Transverse colon (tissue), 4 donors: ENCODE data around the gene IMMP1L.

Source experiments
- EP300 ChIP-seq: sonication (generic); formaldehyde crosslinking; IDR thresholded peaks from one replicate; pipeline ENCODE4 v1.6.1; 2017; ENCODE audit warnings: antibody characterized with exemption, low read depth
- POLR2AphosphoS5 ChIP-seq, 3 donors: sonication (generic); formaldehyde crosslinking; IDR thresholded peaks; one replicate each; pipeline ENCODE4 v1.6.1; 2016; ENCODE audit warnings: antibody characterized with exemption in 3 of 3
- TF ChIP-seq, protein P1 (sequence below), 5 experiments: fragments of 200-600 bp in 3 of 5; fragments of 450-650 bp in 2 of 5; sonication (generic) in 3 of 5; IDR thresholded peaks; 1 replicate in 2 of 5; 2 replicates in 3 of 5; pipeline ENCODE4 v1.5.1; 2016 to 2017; ENCODE audit warnings: antibody characterized with exemption in 5 of 5, inconsistent platforms in 3 of 5, mild to moderate bottlenecking in 2 of 5, moderate library complexity in 1 of 5

GRCh38 chr11:31529701-31530100 is 20.3 kb upstream of the IMMP1L start:
- TF ChIP-seq, protein P1, sequence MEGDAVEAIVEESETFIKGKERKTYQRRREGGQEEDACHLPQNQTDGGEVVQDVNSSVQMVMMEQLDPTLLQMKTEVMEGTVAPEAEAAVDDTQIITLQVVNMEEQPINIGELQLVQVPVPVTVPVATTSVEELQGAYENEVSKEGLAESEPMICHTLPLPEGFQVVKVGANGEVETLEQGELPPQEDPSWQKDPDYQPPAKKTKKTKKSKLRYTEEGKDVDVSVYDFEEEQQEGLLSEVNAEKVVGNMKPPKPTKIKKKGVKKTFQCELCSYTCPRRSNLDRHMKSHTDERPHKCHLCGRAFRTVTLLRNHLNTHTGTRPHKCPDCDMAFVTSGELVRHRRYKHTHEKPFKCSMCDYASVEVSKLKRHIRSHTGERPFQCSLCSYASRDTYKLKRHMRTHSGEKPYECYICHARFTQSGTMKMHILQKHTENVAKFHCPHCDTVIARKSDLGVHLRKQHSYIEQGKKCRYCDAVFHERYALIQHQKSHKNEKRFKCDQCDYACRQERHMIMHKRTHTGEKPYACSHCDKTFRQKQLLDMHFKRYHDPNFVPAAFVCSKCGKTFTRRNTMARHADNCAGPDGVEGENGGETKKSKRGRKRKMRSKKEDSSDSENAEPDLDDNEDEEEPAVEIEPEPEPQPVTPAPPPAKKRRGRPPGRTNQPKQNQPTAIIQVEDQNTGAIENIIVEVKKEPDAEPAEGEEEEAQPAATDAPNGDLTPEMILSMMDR (IDR thresholded peaks at IDR 0.05), result no peak
- TF ChIP-seq EP300 (no peak), POLR2AphosphoS5 (IDR thresholded peaks at IDR 0.05) (no peak)
